ENCODE results near the gene ZNF451. TPM values are rescaled to one million over a fixed set of nuclear protein-coding genes. Genes with fewer than 3 reads are reported as not detected.

The ZNF451 gene
- polyA plus RNA-seq, 1 donor from 2014 or later, result 60.2 TPM

- no peaks in the 10 kb centered on the region for H3K9me2 ChIP-seq (ENCODE audit: insufficient read depth, low read length)
- peaks cover 13% of the 10 kb centered on the region for H3K79me2 ChIP-seq (replicated peaks; ENCODE audit: insufficient read depth, low read length)
- H3K4me3 ChIP-seq (ENCODE audit: low read length), result no peak overlapping the region
- peaks cover 5% of the 10 kb centered on the region for H3K36me3 ChIP-seq (ENCODE audit: insufficient read depth, low read length)
- H3F3A ChIP-seq (ENCODE audit: insufficient read depth, low read length, poor library complexity, severe bottlenecking), result no peaks in the 10 kb centered on the region
- no peak overlapping the region for H2AFZ ChIP-seq (ENCODE audit: low read depth, low read length)
- H3K4me2 ChIP-seq (ENCODE audit: low read length), result no peak overlapping the region
- no peak overlapping the region for H3K27ac ChIP-seq (ENCODE audit: low read length)
- no peaks in the 10 kb centered on the region for H3K27me3 ChIP-seq (ENCODE audit: insufficient read depth, low read depth, low read length)
- no peaks in the 10 kb centered on the region for H4K20me1 ChIP-seq (ENCODE audit: insufficient read depth)
- TF ChIP-seq REST (IDR thresholded peaks at IDR 0.05; ENCODE audit: borderline replicate concordance), result no peak
- TF ChIP-seq RAD21 (conservative IDR thresholded peaks at IDR 0.05), result no peak
- TF ChIP-seq TAF1 (IDR thresholded peaks at IDR 0.05; ENCODE audit: low read depth), result no peak
- no peak for TF ChIP-seq SMC3 (conservative IDR thresholded peaks at IDR 0.05; ENCODE audit: poor library complexity)
- H3K9me3 ChIP-seq (ENCODE audit: low read length), result no peaks in the 10 kb centered on the region
- H3K9ac ChIP-seq (ENCODE audit: low read length), result no peak overlapping the region
These were observed 27.8 kb downstream of the ZNF451 start for GRCh38 chr6:57117796-57118195.

GRCh38 chr6:57123111-57123510, 33.1 kb downstream of the ZNF451 start:
- Histone ChIP-seq H3K9me3 (ENCODE audit: low read length) (no peaks in the 10 kb centered on the region), H4K20me1 (ENCODE audit: insufficient read depth) (no peaks in the 10 kb centered on the region), H3K27me3 (ENCODE audit: insufficient read depth, low read depth, low read length) (no peaks in the 10 kb centered on the region), H3K36me3 (ENCODE audit: insufficient read depth, low read length) (peaks cover 5% of the 10 kb centered on the region), H3K27ac (ENCODE audit: low read length) (no peak overlapping the region), H3K9me2 (ENCODE audit: insufficient read depth, low read length) (no peaks in the 10 kb centered on the region), H3K9ac (ENCODE audit: low read length) (no peak overlapping the region), H3K4me3 (ENCODE audit: low read length) (no peak overlapping the region), H3F3A (ENCODE audit: insufficient read depth, low read length, poor library complexity, severe bottlenecking) (no peaks in the 10 kb centered on the region), H2AFZ (ENCODE audit: low read depth, low read length) (no peak overlapping the region), H3K4me2 (ENCODE audit: low read length) (no peak overlapping the region), H3K79me2 (replicated peaks; ENCODE audit: insufficient read depth, low read length) (no peaks in the 10 kb centered on the region)
- TF ChIP-seq MXI1 (conservative IDR thresholded peaks at IDR 0.05; ENCODE audit: poor library complexity, severe bottlenecking), result no peak
- no peak for TF ChIP-seq POLR2AphosphoS5 (IDR thresholded peaks at IDR 0.05)
- no peak for TF ChIP-seq TAF1 (IDR thresholded peaks at IDR 0.05; ENCODE audit: low read depth)
- no peak for TF ChIP-seq EZH2 (IDR thresholded peaks at IDR 0.05; ENCODE audit: borderline replicate concordance, insufficient read depth, low read length, poor library complexity, severe bottlenecking)
- TF ChIP-seq REST (IDR thresholded peaks at IDR 0.05; ENCODE audit: borderline replicate concordance), result no peak
- no peak for TF ChIP-seq CTCF (IDR thresholded peaks at IDR 0.05; ENCODE audit: poor library complexity, severe bottlenecking)
- no peak for TF ChIP-seq RAD21 (conservative IDR thresholded peaks at IDR 0.05)
- no peak for TF ChIP-seq EP300 (conservative IDR thresholded peaks at IDR 0.05; ENCODE audit: poor library complexity, severe bottlenecking)
- TF ChIP-seq SMC3 (conservative IDR thresholded peaks at IDR 0.05; ENCODE audit: poor library complexity), result no peak

Measured in neural cell (in vitro differentiated cells).